ENCODE measurements around the gene VSX2. TPM values are rescaled to one million over a fixed set of nuclear protein-coding genes. Genes with fewer than 3 reads are reported as not detected.

Gene VSX2
- not detected for total RNA-seq

- no peak for DNase-seq (ENCODE audit: low spot score)
- ATAC-seq, result no peak
Observed at GRCh38 chr14:74238974-74239847, at the start of gene VSX2. Gene VSX2, plus strand, starts transcription at chr14:74239449. Its CDS starts 113 bp downstream, at chr14:74239562.

- DNase-seq (ENCODE audit: low spot score), result no peak
- peak; percentile 91 for ATAC-seq
Observed at GRCh38 chr14:74190927-74191575, 48.2 kb upstream of the VSX2 start.

DNA sequence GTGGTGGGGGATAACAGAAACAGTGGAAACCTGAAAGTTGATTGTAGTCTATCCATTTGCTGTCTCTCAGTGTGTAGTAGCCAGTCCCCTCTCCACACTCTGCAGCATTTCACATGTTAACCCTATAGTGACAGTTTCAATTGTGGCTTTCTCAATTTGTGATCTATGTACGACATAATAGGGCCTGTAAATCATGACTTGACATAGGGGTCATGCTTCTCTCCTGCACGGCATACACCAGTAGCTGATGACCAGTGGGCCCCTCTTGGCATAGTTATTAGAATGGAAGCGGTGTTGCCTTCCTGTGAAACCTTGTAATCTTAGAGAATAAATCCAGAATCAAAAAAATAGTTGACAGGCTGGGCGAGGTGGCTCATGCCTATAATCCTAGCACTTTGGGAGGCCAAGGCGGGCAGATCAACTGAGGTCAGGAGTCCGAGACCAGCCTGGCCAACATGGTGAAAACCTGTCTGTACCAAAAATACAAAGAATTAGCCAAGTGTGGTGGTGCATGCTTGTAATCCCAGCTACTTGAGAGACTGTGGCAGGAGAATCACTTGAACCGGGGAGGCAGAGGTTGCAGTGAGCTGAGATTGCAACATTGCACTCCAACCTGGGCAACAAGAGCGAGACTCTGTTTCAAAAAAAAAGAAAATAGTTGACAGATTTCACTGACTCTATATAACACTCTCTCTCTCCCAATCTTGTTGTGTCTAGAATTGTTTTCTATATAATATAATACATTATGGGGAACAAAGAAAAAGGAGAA is 44.6 kb upstream of the VSX2 start:
- ATAC-seq (no peak), DNase-seq (ENCODE audit: low spot score) (no peak)

DNA sequence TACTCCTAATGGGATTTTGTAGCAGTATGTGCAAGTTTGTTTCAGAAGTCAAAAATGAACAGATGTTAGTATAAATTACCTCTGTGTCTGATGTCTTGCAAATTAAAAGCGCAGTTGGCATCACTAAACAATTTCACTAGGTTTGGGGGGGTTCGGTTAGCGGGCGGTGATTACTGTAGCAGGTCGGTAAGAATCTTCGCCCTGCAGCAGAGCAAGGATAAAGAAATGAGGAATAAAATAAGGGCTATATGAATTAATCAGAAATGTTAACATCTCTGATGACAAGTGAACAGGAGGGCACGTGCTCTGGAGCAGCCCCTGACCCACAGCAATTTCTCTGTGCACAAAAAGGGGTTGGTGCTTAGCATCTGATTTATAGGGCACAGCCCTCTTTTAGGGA is 43.6 kb upstream of the VSX2 start:
- ATAC-seq, result no peak
- DNase-seq (ENCODE audit: low spot score), result no peak

DNA sequence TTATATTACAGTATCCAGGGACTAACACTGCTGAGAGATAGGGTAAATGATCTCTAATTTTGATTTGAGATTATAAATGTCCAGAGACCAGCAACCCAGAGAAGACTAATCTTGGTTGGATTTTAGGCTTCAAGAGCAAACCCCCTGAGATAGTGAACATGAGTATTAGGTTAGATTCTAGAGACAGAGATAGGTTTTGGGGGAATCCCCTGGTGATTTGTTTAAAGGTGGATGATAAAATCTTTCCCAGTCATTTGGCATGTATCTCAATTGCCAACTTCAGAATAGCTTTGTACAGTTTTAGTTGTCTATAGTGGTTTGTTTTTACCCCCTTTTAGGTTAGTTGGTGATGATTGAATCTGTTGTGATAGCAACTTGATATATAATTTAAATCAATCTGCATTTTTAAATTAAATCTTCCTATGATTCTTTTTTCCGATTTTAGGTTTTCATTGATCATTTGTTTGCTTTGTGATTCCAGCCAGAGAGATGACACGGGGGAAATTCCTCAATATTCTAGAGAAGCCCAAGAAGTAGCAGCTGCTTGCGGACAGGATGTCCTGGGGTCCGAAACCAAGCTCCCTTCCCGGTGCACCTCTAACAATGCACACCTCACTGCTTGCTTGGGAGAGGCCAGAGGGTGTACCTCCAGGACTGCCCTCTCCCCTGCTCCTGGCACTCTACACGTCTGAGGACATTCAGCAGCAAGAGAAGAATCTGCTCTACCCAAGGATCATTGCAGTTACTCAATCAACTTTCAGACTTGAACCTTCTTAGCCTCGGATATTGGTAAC is 40.6 kb upstream of the VSX2 start:
- ATAC-seq, result no peak
- DNase-seq (ENCODE audit: low spot score), result no peak

GRCh38 chr14:74202113-74202512 is 37.1 kb upstream of the VSX2 start:
- DNase-seq (ENCODE audit: low spot score) (no peak), ATAC-seq (no peak)

- no peak for ATAC-seq
- no peak for DNase-seq (ENCODE audit: low spot score)
Observed at GRCh38 chr14:74203639-74204038, 35.6 kb upstream of the VSX2 start.

GRCh38 chr14:74204491-74204890 is 34.8 kb upstream of the VSX2 start:
- ATAC-seq, result no peak
- no peak for DNase-seq (ENCODE audit: low spot score)

- DNase-seq (ENCODE audit: low spot score) (no peak), ATAC-seq (peak; percentile 29)
Observed at GRCh38 chr14:74205882-74206281, 33.4 kb upstream of the VSX2 start.

GRCh38 chr14:74207943-74208342 is 31.3 kb upstream of the VSX2 start:
- no peak for DNase-seq (ENCODE audit: low spot score)
- no peak for ATAC-seq

DNA sequence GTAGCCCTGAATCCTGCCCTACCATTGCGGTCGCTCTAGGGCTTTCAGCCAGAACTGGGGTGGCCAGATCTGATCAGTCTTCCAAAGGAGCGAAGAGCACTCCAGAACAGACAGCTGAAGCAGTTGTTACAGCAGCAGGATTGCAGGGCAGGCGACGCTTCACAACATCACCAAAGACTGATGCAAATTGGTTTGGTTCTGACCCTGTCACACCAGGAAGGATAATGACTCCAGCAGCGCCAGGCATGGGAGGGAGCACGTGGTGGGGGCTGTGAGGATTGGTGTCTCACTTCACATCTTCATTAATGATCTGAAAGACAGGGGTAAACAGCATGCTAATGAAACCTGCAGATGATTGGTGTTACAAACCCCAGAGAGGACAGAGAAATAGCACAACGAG is 30.6 kb upstream of the VSX2 start:
- ATAC-seq (no peak), DNase-seq (ENCODE audit: low spot score) (no peak)

- ATAC-seq, result no peak
- no peak for DNase-seq (ENCODE audit: low spot score)
Observed at GRCh38 chr14:74211945-74212580, 27.2 kb upstream of the VSX2 start.

GRCh38 chr14:74213907-74214803 is 25.1 kb upstream of the VSX2 start:
- DNase-seq (ENCODE audit: low spot score) (no peak), ATAC-seq (no peak)

DNA sequence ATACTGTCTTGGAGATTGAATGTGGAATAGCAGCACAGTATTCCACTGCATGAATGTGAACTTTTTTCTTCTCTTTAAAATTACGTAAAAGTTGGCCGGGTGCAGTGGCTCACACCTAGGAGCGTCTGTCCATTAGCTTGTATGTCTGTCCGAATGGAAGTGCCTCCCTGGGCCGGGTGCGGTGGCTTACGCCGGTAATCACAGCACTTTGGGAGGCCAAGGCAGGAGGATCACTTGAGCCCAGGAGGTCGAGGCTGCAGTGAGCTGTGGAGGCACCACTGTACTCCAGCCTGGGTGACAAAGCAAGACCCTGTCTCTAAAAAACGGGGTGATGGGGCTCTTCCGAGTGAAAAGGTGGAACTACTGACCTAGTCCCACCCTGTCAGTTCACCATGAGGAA is 22.6 kb upstream of the VSX2 start:
- no peak for ATAC-seq
- DNase-seq (ENCODE audit: low spot score), result no peak

GRCh38 chr14:74217672-74218448 is 21.4 kb upstream of the VSX2 start:
- ATAC-seq, result peak; percentile 98
- DNase-seq (ENCODE audit: low spot score), result peak; percentile 74

DNA sequence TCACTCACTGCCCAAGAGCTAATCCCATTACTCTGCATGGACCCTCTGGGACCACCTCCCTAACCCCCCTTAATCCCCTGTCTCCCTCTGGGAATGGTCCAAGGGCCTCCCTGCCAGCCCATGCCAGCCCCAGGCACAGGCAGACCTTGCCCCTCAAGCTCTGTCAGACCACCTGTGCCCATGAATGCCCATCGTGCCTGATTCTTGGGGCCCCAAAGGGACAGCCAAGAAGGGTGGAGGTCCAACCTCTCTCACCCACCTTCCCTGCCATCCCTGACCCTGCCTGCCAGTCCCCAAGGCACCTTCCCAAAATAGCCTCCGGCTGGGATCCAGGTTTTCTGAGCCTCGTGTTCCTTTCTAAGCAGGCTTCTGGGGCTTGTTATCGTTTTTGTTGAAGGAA is 20.8 kb upstream of the VSX2 start:
- no peak for ATAC-seq
- no peak for DNase-seq (ENCODE audit: low spot score)

- DNase-seq (ENCODE audit: low spot score) (no peak), ATAC-seq (no peak)
Observed at GRCh38 chr14:74219277-74220205, 19.7 kb upstream of the VSX2 start.
